ENCODE data around the gene MED13L.

MED13L gene

DNA sequence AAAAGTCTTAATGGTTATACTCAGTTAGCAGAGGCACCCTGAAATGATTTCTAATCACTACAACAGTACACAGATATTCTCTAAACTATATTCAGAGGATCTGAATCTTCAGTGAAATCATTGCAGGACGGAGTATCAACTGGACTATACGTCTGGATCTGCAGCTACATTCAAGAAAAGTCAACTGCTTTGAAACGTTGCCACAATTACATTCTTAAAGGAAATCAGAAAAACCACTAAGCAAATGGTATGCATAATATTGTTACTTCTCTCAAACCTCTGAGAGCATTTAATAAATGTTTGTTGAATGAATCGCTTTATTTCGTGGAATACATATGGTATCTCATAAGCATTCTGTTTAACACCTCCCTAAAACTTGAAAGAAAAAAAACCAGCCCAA, 67.4 kb downstream of the MED13L start:
- no peaks in the 10 kb centered on the region for H3K36me3 ChIP-seq (ENCODE audit: control insufficient read depth, insufficient read depth, low read length)
- no peak overlapping the region for H3K4me3 ChIP-seq (ENCODE audit: low read length)
- no peak overlapping the region for H3K27ac ChIP-seq (ENCODE audit: low read depth, low read length)
- H3K27me3 ChIP-seq (ENCODE audit: control insufficient read depth, insufficient read depth, low read length): no peaks in the 10 kb centered on the region
- no peak overlapping the region for H3K9ac ChIP-seq (ENCODE audit: low read length)
- peaks cover 3% of the 10 kb centered on the region for H3K4me1 ChIP-seq (ENCODE audit: control insufficient read depth, insufficient read depth, low read length)

- H3K4me1 ChIP-seq (ENCODE audit: control insufficient read depth, insufficient read depth, low read length): peaks cover 3% of the 10 kb centered on the region
- no peaks in the 10 kb centered on the region for H3K36me3 ChIP-seq (ENCODE audit: control insufficient read depth, insufficient read depth, low read length)
- no peaks in the 10 kb centered on the region for H3K27me3 ChIP-seq (ENCODE audit: control insufficient read depth, insufficient read depth, low read length)
- no peak overlapping the region for H3K4me3 ChIP-seq (ENCODE audit: low read length)
- H3K9ac ChIP-seq (ENCODE audit: low read length): no peak overlapping the region
- no peak overlapping the region for H3K27ac ChIP-seq (ENCODE audit: low read depth, low read length)
These were observed 68.0 kb downstream of the MED13L start for GRCh38 chr12:116209503-116209902.

- Histone ChIP-seq H3K4me1 (ENCODE audit: control insufficient read depth, insufficient read depth, low read length) (peaks cover 3% of the 10 kb centered on the region), H3K9ac (ENCODE audit: low read length) (no peak overlapping the region), H3K4me3 (ENCODE audit: low read length) (no peak overlapping the region), H3K27ac (ENCODE audit: low read depth, low read length) (no peak overlapping the region), H3K36me3 (ENCODE audit: control insufficient read depth, insufficient read depth, low read length) (no peaks in the 10 kb centered on the region), H3K27me3 (ENCODE audit: control insufficient read depth, insufficient read depth, low read length) (no peaks in the 10 kb centered on the region)
These were observed 70.2 kb downstream of the MED13L start for GRCh38 chr12:116207274-116207673.

DNA sequence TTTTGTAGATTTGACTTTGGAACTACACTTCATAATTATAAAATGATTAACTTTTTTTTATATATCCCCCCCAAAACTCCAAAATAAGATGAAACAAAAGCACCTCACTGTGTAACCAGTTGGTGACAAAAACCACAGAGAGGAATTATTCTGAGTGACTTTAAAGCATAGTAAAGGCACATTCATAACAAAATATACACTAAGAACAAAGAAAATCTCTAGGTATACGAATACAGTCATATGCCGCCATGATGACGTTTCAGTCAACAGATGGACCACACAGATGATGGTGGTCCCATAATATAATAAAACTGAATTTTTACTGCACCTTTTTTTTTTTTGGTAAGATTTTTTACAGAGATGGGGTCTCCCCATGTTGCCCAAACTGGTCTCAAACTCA, 70.7 kb downstream of the MED13L start:
- Histone ChIP-seq H3K4me3 (ENCODE audit: low read length) (no peak overlapping the region), H3K9ac (ENCODE audit: low read length) (no peak overlapping the region), H3K27me3 (ENCODE audit: control insufficient read depth, insufficient read depth, low read length) (no peaks in the 10 kb centered on the region), H3K36me3 (ENCODE audit: control insufficient read depth, insufficient read depth, low read length) (no peaks in the 10 kb centered on the region), H3K4me1 (ENCODE audit: control insufficient read depth, insufficient read depth, low read length) (peaks cover 3% of the 10 kb centered on the region), H3K27ac (ENCODE audit: low read depth, low read length) (no peak overlapping the region)

GRCh38 chr12:116204785-116205184, 72.7 kb downstream of the MED13L start:
- H3K27ac ChIP-seq (ENCODE audit: low read depth, low read length): no peak overlapping the region
- H3K27me3 ChIP-seq (ENCODE audit: control insufficient read depth, insufficient read depth, low read length): no peaks in the 10 kb centered on the region
- H3K4me3 ChIP-seq (ENCODE audit: low read length): no peak overlapping the region
- H3K36me3 ChIP-seq (ENCODE audit: control insufficient read depth, insufficient read depth, low read length): no peaks in the 10 kb centered on the region
- H3K4me1 ChIP-seq (ENCODE audit: control insufficient read depth, insufficient read depth, low read length): peaks cover 7% of the 10 kb centered on the region
- H3K9ac ChIP-seq (ENCODE audit: low read length): no peak overlapping the region

DNA sequence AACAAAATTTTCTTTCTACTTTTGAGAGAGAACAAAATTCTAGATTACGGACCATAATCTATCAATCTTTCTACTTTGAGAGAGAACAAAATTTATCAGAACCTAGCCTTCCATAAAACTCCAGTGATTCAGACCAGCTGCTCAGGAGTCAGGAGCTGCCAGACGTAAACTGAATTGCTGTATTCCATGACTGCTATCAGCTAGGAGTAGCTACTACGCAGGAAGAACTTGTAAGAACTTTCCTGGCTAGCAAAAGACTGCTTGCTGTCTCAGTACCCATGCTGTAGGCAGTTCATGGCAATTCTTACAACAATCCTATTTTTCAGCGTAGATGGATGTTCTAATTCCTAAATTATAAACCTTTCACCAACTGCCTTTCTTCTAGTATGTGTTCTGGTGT, 73.3 kb downstream of the MED13L start:
- Histone ChIP-seq H3K4me1 (ENCODE audit: control insufficient read depth, insufficient read depth, low read length) (peaks cover 6% of the 10 kb centered on the region), H3K4me3 (ENCODE audit: low read length) (no peak overlapping the region), H3K27ac (ENCODE audit: low read depth, low read length) (no peak overlapping the region), H3K27me3 (ENCODE audit: control insufficient read depth, insufficient read depth, low read length) (no peaks in the 10 kb centered on the region), H3K9ac (ENCODE audit: low read length) (no peak overlapping the region), H3K36me3 (ENCODE audit: control insufficient read depth, insufficient read depth, low read length) (no peaks in the 10 kb centered on the region)

DNA sequence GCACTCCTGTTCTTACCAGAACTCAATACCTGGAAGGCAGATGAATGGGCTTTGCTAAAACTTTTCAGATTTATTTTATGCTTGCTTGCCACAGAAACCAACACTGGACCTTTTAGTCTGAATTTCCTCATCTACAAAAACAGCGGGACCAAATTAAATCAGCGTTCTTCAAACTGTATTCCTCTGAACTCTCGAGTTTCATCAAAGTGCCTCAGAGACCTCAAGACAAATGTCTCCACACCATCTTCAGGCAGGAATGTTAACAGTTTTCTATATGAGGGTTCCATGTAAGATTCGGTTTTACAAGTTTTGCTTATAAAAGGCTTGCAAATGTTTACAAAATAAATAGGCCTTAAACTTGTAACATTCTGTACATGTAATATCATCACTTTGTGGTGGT, 74.6 kb downstream of the MED13L start:
- no peak overlapping the region for H3K9ac ChIP-seq (ENCODE audit: low read length)
- H3K4me1 ChIP-seq (ENCODE audit: control insufficient read depth, insufficient read depth, low read length): peaks cover 6% of the 10 kb centered on the region
- no peak overlapping the region for H3K4me3 ChIP-seq (ENCODE audit: low read length)
- no peaks in the 10 kb centered on the region for H3K36me3 ChIP-seq (ENCODE audit: control insufficient read depth, insufficient read depth, low read length)
- H3K27me3 ChIP-seq (ENCODE audit: control insufficient read depth, insufficient read depth, low read length): no peaks in the 10 kb centered on the region
- no peak overlapping the region for H3K27ac ChIP-seq (ENCODE audit: low read depth, low read length)

- no peak overlapping the region for H3K27ac ChIP-seq (ENCODE audit: low read depth, low read length)
- H3K36me3 ChIP-seq (ENCODE audit: control insufficient read depth, insufficient read depth, low read length): no peaks in the 10 kb centered on the region
- no peak overlapping the region for H3K4me3 ChIP-seq (ENCODE audit: low read length)
- no peaks in the 10 kb centered on the region for H3K27me3 ChIP-seq (ENCODE audit: control insufficient read depth, insufficient read depth, low read length)
- H3K4me1 ChIP-seq (ENCODE audit: control insufficient read depth, insufficient read depth, low read length): peaks cover 6% of the 10 kb centered on the region
- H3K9ac ChIP-seq (ENCODE audit: low read length): no peak overlapping the region
These were observed 75.1 kb downstream of the MED13L start for GRCh38 chr12:116202433-116202832.

DNA sequence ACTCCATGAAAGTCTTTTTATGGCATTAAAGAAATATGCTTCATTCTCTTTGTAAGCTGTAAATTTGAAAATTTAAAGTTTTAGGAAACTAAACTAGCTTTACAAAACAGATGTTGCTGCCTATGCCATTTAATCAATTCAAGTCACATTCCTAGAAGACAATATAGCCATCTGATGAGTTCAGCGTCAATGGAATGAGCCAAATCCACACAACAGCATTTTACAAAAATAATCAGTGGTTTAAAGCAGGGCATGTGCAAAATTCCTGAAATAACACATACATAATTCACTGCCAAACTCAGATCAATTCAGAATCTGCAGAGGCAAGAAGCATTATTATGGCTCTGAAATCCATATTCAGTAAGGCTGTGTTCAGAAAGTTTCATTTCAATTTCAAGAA, 75.6 kb downstream of the MED13L start:
- no peak overlapping the region for H3K27ac ChIP-seq (ENCODE audit: low read depth, low read length)
- no peaks in the 10 kb centered on the region for H3K36me3 ChIP-seq (ENCODE audit: control insufficient read depth, insufficient read depth, low read length)
- no peak overlapping the region for H3K4me3 ChIP-seq (ENCODE audit: low read length)
- no peak overlapping the region for H3K9ac ChIP-seq (ENCODE audit: low read length)
- peaks cover 8% of the 10 kb centered on the region for H3K4me1 ChIP-seq (ENCODE audit: control insufficient read depth, insufficient read depth, low read length)
- H3K27me3 ChIP-seq (ENCODE audit: control insufficient read depth, insufficient read depth, low read length): no peaks in the 10 kb centered on the region

- H3K4me1 ChIP-seq (ENCODE audit: control insufficient read depth, insufficient read depth, low read length): peaks cover 10% of the 10 kb centered on the region
These were observed 76.1 kb downstream of the MED13L start for GRCh38 chr12:116201359-116201758.

GRCh38 chr12:116200812-116201211, 76.7 kb downstream of the MED13L start:
- Histone ChIP-seq H3K27me3 (ENCODE audit: control insufficient read depth, insufficient read depth, low read length) (no peaks in the 10 kb centered on the region), H3K9ac (ENCODE audit: low read length) (no peak overlapping the region), H3K27ac (ENCODE audit: low read depth, low read length) (no peak overlapping the region), H3K4me1 (ENCODE audit: control insufficient read depth, insufficient read depth, low read length) (peaks cover 10% of the 10 kb centered on the region), H3K4me3 (ENCODE audit: low read length) (no peak overlapping the region), H3K36me3 (ENCODE audit: control insufficient read depth, insufficient read depth, low read length) (no peaks in the 10 kb centered on the region)

More at GRCh38 chr12:116201359-116201758, 76.1 kb downstream of the MED13L start:
- Histone ChIP-seq H3K4me3 (ENCODE audit: low read length) (no peak overlapping the region), H3K36me3 (ENCODE audit: control insufficient read depth, insufficient read depth, low read length) (no peaks in the 10 kb centered on the region), H3K9ac (ENCODE audit: low read length) (no peak overlapping the region), H3K27me3 (ENCODE audit: control insufficient read depth, insufficient read depth, low read length) (no peaks in the 10 kb centered on the region), H3K27ac (ENCODE audit: low read depth, low read length) (no peak overlapping the region)

DNA sequence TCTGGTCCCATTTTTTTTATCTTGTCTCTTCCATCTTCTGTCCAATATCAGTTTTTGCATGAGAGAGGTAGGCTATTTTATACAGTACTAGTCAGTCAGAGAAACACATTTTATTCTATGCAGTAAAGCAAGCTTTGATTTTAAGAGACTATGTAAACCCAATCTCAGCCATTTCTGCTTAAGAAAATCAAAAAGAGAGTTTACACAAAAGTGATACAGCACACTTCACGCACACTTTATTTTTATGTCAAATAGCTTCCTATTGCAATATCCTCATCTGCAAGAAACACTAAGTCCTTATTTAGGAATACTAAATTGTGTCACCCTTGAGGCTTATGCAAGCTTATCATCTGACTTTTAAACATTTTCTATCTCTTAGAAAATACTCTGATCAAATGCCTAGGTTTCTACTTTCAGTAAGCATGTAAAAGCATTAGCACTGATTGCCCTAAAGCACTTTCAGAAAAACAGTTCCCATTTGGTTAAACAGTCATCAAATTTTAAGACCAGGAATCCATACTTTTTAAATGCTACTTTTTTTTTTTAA, 78.3 kb downstream of the MED13L start:
- Histone ChIP-seq H3K4me1 (ENCODE audit: control insufficient read depth, insufficient read depth, low read length) (peaks cover 10% of the 10 kb centered on the region), H3K27me3 (ENCODE audit: control insufficient read depth, insufficient read depth, low read length) (no peaks in the 10 kb centered on the region), H3K9ac (ENCODE audit: low read length) (no peak overlapping the region), H3K36me3 (ENCODE audit: control insufficient read depth, insufficient read depth, low read length) (no peaks in the 10 kb centered on the region), H3K4me3 (ENCODE audit: low read length) (no peak overlapping the region), H3K27ac (ENCODE audit: low read depth, low read length) (no peak overlapping the region)

DNA sequence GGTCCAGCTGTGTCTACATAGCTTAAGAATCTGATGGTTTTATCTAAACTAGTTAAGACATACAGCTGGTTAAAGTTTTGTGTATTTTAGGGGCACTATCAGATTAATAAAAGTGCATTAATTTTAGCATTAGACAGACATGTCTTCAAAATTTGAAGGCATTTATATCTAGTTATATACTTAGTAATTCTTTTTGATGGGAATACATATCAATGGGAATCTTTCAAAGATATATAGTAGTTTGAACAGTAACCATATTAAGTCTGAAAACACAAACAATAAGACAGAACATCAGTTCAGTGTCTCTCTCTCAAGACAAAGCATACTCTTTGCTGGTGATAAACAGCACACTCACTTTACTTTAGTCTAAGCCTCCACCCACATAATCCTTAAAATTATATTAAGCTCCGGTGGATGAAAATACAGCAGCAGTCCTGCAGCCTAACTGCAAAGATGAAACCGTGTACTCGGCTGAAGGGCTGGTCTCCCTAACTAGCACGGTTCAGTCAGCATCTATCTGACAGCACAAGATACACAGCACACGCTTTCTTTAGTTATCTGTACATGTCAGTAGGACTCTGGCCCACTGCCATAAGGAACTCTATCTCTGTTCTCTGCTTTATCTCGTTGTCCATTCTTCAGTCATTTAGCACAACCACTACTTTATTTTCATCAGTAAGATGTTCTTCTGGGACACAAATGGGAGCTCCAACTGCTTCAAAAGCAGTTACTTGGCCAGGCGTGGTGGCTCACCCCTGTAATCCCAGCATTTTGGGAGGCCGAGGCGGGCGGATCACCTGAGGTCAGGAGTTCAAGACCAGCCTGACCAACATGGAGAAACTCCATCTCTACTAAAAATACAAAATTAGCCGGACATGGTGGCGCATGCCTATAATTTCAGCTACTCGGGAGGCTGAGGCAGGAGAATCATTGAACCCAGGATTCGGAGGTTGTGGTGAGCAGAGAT, 80.5 kb downstream of the MED13L start:
- H3K4me1 ChIP-seq (ENCODE audit: control insufficient read depth, insufficient read depth, low read length): peaks cover 10% of the 10 kb centered on the region
- H3K4me3 ChIP-seq (ENCODE audit: low read length): no peak overlapping the region
- no peak overlapping the region for H3K9ac ChIP-seq (ENCODE audit: low read length)

More for the DNA sequence above, 80.5 kb downstream of the MED13L start:
- H3K27ac ChIP-seq (ENCODE audit: low read depth, low read length): no peak overlapping the region
- no peaks in the 10 kb centered on the region for H3K27me3 ChIP-seq (ENCODE audit: control insufficient read depth, insufficient read depth, low read length)
- H3K36me3 ChIP-seq (ENCODE audit: control insufficient read depth, insufficient read depth, low read length): no peaks in the 10 kb centered on the region
